ENCODE results near the gene MYO18B.
"Not testable (repeated sequence)": the region's sequence is repeated elsewhere in the genome, so short reads cannot be mapped to it uniquely, and the experiment has no call there.

Gene MYO18B, protein sequence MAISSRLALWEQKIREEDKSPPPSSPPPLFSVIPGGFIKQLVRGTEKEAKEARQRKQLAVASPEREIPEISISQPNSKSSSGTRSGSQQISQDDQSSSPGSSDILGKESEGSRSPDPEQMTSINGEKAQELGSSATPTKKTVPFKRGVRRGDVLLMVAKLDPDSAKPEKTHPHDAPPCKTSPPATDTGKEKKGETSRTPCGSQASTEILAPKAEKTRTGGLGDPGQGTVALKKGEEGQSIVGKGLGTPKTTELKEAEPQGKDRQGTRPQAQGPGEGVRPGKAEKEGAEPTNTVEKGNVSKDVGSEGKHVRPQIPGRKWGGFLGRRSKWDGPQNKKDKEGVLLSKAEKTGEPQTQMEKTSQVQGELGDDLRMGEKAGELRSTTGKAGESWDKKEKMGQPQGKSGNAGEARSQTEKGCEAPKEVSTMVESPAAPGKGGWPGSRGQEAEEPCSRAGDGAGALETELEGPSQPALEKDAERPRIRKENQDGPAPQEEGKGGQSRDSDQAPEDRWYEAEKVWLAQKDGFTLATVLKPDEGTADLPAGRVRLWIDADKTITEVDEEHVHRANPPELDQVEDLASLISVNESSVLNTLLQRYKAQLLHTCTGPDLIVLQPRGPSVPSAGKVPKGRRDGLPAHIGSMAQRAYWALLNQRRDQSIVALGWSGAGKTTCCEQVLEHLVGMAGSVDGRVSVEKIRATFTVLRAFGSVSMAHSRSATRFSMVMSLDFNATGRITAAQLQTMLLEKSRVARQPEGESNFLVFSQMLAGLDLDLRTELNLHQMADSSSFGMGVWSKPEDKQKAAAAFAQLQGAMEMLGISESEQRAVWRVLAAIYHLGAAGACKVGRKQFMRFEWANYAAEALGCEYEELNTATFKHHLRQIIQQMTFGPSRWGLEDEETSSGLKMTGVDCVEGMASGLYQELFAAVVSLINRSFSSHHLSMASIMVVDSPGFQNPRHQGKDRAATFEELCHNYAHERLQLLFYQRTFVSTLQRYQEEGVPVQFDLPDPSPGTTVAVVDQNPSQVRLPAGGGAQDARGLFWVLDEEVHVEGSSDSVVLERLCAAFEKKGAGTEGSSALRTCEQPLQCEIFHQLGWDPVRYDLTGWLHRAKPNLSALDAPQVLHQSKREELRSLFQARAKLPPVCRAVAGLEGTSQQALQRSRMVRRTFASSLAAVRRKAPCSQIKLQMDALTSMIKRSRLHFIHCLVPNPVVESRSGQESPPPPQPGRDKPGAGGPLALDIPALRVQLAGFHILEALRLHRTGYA (N-terminal part only)

DNA sequence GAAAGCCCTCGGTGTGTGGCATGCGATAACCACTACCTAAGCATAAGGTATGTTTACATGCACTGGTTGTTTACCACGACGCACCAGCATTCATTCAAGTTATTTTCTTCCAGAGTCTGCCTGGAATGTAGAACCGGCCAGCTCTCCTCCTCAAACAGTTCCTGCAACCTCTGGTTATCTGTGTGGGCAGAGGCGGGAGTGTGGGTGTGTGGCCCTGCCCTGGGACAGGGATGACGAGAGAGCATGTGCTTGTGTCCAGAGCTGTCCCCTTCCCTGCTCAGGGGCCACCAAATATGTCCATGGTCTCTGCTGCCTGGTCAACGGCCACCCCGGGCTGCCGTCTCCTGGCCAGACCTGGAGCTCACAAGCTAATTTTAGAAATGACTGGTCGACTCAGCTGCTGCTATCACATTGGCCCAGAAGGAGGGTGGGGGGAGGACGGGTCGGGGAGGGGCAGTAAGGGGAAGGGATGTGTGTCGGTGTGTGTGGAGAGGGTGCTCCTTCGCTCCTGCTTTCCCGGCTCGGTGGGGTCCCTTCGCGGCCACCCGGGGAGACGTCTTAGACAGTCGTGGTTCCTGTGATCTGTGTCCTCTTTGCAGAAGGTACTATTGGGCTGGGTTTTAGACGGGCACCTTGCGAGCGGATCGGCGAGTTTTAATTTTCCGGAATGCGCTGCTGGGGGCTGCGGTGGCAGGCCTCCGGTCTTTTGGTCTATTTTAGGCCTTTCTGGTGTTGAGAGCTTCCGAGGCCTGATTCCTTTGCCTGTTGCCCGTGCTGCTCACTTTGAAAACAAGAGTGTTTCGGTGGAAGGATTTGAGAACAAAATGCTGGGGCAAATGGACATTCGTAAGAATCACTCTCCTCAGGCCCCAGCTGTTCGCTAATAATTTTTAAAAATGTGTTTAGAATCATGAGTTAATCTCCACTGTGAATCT, at the start of gene MYO18B:
Gene MYO18B (plus strand): TSS at position 497 of the 935 bp plus-strand sequence. CDS start 18,905 bp downstream, outside the sequence.
- DNase-seq: no peak

DNA sequence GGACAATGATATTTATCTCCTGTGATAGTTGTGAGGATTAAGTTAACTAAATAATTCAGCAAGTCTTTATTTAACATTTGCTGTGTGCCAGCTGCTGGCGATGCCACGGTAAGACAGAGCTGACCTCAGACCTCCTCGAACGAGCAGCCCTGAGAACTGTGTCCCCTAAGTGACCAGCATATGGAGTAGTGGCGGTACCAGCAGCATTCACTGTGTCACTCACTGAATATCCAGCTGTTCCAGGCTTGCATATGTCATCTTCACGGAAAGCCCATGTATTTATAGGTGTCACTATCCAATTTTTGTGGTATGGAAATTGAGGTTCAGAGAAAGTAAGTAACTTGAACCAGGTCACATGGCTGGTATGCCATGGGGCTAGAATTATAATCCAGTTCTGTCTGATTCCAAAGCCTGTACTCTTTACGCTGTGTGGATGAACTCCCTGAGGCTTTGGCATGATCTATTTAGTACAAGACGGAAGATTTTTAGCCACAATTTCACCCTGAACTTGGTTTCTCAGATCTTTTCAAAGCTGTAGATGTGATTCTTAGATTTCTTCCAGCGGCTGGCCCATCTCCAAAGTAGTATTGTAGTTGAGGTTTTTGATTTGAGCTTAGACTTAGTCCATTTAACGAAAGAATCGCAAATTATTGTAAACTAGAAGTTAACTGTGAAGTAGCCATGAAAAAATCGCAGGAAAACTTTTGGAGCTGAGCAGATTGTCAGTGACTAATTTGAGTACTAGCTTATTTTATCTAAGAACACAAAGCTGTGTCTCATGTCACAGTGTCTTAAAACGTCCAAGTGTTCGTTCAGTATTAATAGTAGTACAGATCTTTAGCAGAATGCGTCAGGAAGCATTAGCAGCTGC, 49.4 kb upstream of the MYO18B start:
- DNase-seq: no peak

- DNase-seq: no peak
Observed at GRCh38 chr22:25693268-25693565, 48.8 kb upstream of the MYO18B start.

GRCh38 chr22:25694196-25694907, 47.6 kb upstream of the MYO18B start:
- DNase-seq: no peak

GRCh38 chr22:25695146-25695545, 46.8 kb upstream of the MYO18B start:
- DNase-seq: no peak

- DNase-seq: no peak
Observed at GRCh38 chr22:25696763-25697162, 45.2 kb upstream of the MYO18B start.

DNA sequence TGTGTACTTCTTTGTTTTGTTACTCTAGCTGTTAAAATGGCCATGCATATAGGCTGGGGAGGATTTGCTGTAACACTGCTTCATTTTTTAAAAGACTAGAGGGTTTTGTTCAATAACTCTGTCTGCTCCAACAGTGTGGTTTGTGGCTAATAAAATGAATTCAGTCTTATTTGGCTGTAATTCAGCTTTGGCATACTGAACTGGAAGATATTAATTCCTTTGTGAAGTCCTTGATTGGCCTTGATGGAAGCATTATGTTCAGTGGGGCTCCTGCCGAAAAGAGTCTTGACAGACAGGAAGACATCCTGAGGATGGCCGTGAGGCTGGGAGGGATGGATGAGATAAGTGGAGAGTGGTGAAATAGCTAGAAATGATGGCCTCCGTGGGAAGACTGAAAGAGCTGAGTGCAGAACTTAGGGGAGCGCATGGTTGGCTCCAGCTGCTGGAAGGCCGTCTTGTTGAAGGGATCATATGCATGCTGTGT, 44.8 kb upstream of the MYO18B start:
- no peak for DNase-seq

GRCh38 chr22:25697978-25698377, 44.0 kb upstream of the MYO18B start:
- no peak for DNase-seq

DNA sequence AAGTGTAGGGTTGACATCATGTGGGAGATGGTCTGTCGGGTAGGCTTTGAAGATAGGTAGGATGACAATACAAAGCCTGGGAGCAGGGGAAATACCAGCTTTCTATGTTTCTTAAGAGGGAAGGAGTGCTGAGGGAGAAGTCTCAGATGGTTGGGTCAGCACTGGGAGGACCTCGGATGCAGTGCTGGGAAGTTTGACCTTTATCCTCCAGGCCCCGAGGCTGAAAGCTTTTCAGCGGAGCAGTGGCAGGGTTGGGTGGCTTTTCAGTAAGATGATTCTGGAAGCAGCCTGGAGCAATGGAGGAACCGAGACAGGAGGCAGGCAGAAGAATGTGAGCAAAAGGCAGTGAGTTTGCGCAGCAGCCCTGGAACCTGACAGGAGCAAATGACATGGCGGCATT, 43.5 kb upstream of the MYO18B start:
- no peak for DNase-seq

DNA sequence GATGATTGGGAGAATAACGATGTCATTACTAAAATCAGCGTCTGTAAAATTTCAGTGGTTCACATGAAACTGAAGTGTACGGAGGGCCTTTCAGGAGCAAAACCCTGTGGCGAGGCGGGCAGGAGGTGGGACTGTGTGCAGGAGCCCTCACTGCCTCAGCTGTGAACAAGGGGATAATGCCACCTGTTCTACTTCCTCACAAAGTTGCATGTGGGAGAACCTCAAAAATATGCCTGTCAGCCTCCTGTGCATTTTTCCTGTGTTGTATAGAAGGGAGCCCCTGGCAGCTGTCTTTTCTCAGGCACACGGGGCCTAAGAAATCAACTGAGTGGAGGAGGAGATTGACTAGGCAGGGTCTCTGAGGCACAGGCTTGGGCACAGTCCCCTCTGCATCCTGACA, 43.0 kb upstream of the MYO18B start:
- DNase-seq: no peak

DNA sequence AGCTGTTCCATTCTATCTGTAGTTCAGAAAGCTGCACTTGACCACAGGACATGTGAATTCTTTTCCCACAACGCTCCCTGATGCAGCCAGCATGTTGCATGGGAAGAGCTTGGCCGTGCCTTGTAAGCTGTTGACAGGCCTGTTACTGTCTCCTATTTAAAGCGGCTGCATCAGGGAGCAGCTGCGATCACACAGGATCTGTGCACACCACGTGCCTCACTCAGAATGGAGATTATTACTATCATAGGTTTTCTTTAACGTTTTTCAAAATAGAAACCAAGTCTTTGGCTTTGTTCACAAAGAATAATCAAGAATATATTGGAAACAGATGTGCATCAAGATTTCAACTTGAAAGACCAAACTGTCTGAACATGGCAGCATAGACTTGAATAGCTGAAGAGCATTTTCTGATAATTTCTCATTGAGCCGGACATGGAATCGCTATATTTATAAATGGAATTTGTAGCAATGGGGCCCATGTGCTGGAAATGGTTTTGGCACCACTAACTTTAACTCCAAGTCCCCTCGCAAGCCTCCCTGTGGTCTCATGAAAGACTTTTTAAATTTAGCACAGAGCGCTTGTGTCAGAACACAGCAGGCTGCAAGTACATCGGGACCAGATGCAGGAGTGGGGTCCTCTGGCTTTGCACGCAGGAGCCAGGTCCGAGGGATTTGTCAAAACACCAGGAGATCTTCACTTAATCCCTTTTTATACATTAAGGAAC, 40.8 kb upstream of the MYO18B start:
- DNase-seq: no peak

DNA sequence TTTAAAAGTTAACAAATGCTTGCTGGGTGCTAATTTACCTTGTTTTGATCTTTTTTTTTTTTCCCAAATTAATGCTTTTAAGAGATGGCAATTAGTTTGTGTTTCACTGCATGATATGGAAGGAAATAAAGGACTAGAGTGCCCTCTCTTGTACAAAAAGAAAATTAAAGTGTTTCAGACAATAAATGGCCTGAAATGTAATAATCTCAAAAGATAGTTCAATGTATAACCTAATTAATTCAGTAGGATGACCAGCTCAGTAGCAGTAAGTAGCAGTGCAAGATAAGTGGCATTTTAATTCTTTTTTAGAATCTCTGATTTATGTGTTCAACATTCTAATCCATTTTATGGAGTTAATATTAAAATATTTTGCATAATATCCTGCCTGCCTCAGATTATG, 39.9 kb upstream of the MYO18B start:
- no peak for DNase-seq

GRCh38 chr22:25702571-25703167, 39.3 kb upstream of the MYO18B start:
- no peak for DNase-seq

DNA sequence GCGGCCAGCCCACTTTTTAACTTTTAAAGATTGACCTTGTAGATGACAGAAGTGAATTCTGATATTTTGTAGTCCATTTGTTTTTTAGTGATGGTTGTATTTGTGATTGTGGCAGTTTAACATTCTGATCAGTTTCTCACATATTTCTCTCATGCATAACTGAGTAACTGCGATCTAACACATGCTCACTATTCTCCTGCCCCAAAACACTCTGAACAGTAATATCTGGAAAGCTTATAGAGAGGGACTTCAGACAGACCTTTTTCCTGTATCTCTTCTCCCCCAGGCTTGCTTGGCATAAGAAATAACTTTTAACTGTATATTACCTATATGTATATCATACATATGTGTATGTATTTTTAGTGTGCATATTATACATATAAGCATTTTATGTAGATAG, 37.3 kb upstream of the MYO18B start:
- no peak for DNase-seq

- DNase-seq: no peak
Observed at GRCh38 chr22:25706197-25706596, 35.8 kb upstream of the MYO18B start.

DNA sequence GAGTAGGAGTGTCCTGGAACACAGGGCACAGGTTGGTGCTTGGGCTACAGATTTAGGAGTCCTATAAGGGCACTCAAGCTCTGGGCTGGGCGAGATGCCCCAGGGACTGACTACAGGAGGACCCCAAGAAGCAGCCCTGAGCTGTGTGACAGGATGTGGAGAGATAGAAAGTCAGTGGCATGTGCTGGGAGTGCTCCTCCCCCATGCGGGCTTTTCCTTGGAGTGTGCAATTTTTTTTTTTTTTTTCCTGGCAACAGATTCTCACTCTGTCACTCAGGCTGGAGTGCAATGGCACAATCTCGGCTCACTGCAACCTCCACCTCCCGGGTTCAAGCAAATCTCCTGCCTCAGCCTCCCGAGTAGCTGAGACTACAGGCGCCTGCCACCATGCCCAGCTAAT, 33.6 kb upstream of the MYO18B start:
- not testable (repeated sequence) for DNase-seq

DNA sequence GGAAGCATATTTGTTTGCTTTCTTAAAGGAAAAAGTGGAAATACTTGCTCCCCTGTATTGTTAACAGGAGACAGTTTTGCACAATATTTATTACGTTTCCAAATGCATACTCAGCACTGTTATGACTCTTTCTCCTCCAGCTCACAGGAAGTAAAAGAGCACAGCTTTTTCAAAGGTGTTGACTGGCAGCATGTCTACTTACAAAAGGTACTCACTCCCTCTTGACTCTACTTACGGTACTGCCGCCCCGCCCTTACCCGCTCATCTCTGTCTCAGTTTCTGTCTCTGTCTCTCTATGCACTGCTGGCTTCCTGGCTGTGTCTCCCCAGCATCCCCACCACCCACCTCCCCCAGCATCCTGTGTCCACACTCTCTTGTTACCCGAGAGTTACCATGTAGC, 32.2 kb upstream of the MYO18B start:
- no peak for DNase-seq

DNA sequence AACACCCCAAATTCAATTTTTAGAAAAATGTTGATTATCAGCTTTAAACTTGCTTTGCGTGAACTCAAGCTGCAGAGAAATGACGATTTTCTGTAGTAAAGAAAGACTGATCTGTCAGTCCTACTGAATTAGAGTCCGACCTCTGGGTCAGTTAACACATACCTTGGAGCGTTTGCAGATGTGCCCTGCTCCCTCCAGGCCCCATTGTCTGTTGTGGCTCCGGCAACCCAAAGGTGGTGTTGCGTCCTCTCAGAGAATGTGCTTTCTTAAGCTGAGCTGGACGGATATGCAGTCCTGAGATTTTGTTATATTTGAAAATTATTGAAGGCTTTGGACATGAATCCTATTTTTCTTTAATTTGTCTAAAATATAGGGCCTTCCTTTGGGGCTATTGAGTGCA, 31.5 kb upstream of the MYO18B start:
- DNase-seq: no peak

GRCh38 chr22:25711491-25711890, 30.5 kb upstream of the MYO18B start:
- DNase-seq: no peak

Data from cortex of kidney (tissue), 1 donor.